IMR-90 (cell line): Measurements from ENCODE around the gene RPL14. TPM values are rescaled to one million over a fixed set of nuclear protein-coding genes. Genes with fewer than 3 reads are reported as not detected.

ENCODE experiments used
- ATAC-seq: fragments of 200-7000 bp; cut with Tn5 transposase; 2 replicates; pipeline ENCODE4 v1.9.1; 2020; ENCODE audit warnings: low read depth, mild to moderate bottlenecking, moderate library complexity
- BruUV-seq: library from RNA; stranded (reverse); fragments of 400-500 nt; replicated peaks from 2 replicates; lab custom pipeline; 2021; lab: Mats Ljungman, UMichigan
- CTCF ChIA-PET: fragments of 300-600 bp; formaldehyde crosslinking; extraction: SDS; loops from one replicate; lab custom pipeline; 2021; ENCODE audit warnings: antibody characterized with exemption; lab: Yijun Ruan, JAX
- POLR2A ChIA-PET: fragments of 300-600 bp; sonication (Branson Sonifier 250); formaldehyde crosslinking; loops from one replicate; lab custom pipeline; 2022; ENCODE audit warnings: antibody characterized with exemption; ENCODE audit not compliant: unreplicated experiment; lab: Charles Lee
- DNase-seq: peaks from one replicate; pipeline ENCODE4 v3.0.0; 2013
- H2AFZ ChIP-seq: replicated peaks from 2 replicates; pipeline ENCODE3; 2013; ENCODE audit warnings: low read length, mild to moderate bottlenecking; ENCODE audit not compliant: poor library complexity
- H2AK5ac ChIP-seq: 2 replicates; pipeline ENCODE4 v1.6.1; 2013; ENCODE audit warnings: low read depth, low read length, inconsistent platforms
- H2AK9ac ChIP-seq: replicated peaks from 2 replicates; pipeline ENCODE3; 2013; ENCODE audit warnings: mild to moderate bottlenecking, low read depth, low read length, moderate library complexity; ENCODE audit not compliant: poor library complexity
- H2BK120ac ChIP-seq: 2 replicates; pipeline ENCODE4 v1.6.1; 2013; ENCODE audit warnings: low read depth, low read length, inconsistent platforms
- H2BK15ac ChIP-seq: 3 replicates; pipeline ENCODE4 v1.6.1; 2013; ENCODE audit warnings: low read depth, low read length, inconsistent platforms
- H2BK20ac ChIP-seq: 2 replicates; pipeline ENCODE4 v1.6.1; 2013; ENCODE audit warnings: low read depth, mild to moderate bottlenecking, inconsistent platforms, low read length, moderate library complexity
- H2BK5ac ChIP-seq: 2 replicates; pipeline ENCODE4 v1.6.1; 2013; ENCODE audit warnings: mild to moderate bottlenecking, low read depth, low read length, inconsistent platforms; ENCODE audit not compliant: poor library complexity, severe bottlenecking
- H3K14ac ChIP-seq: replicated peaks from 2 replicates; pipeline ENCODE4 v1.6.1; 2013; ENCODE audit warnings: low read depth, low read length, inconsistent platforms
- H3K18ac ChIP-seq: 2 replicates; pipeline ENCODE4 v1.6.1; 2013; ENCODE audit warnings: low read depth, low read length, control low read depth
- H3K23ac ChIP-seq: 2 replicates; pipeline ENCODE4 v1.6.1; 2013; ENCODE audit warnings: low read depth, low read length, inconsistent platforms
- H3K27ac ChIP-seq: 2 replicates; pipeline ENCODE4 v1.5.1; 2013; ENCODE audit warnings: mild to moderate bottlenecking, control low read depth, low read length; ENCODE audit not compliant: insufficient read depth
- H3K27me3 ChIP-seq: 2 replicates; pipeline ENCODE4 v1.6.1; 2013; ENCODE audit warnings: low read length; ENCODE audit not compliant: control insufficient read depth, insufficient read depth
- H3K36me3 ChIP-seq: 2 replicates; pipeline ENCODE4 v1.6.1; 2013; ENCODE audit warnings: low read length, mixed read lengths; ENCODE audit not compliant: control insufficient read depth, insufficient read depth
- H3K4ac ChIP-seq: 2 replicates; pipeline ENCODE4 v1.6.1; 2013; ENCODE audit warnings: low read depth, low read length, inconsistent platforms
- H3K4me1 ChIP-seq: 2 replicates; pipeline ENCODE4 v1.6.1; 2013; ENCODE audit warnings: low read length, mixed read lengths; ENCODE audit not compliant: control insufficient read depth, insufficient read depth
- H3K4me2 ChIP-seq: 2 replicates; pipeline ENCODE4 v1.6.1; 2013; ENCODE audit warnings: low read depth, mild to moderate bottlenecking, control low read depth, low read length, moderate library complexity
- H3K4me3 ChIP-seq: 2 replicates; pipeline ENCODE4 v1.5.1; 2013; ENCODE audit warnings: low read depth, mild to moderate bottlenecking, control low read depth, low read length, moderate library complexity; ENCODE audit not compliant: insufficient read depth
- H3K56ac ChIP-seq: 2 replicates; pipeline ENCODE4 v1.6.1; 2013; ENCODE audit warnings: low read length, inconsistent platforms; ENCODE audit not compliant: insufficient read depth; ENCODE audit errors: extremely low read depth
- H3K79me1 ChIP-seq, 2 experiments: 2 replicates each; pipeline ENCODE4 v1.6.1; 2013; ENCODE audit warnings: low read length in 2 of 2, inconsistent platforms in 1 of 2, low read depth in 1 of 2
- H3K9ac ChIP-seq: 2 replicates; pipeline ENCODE4 v1.6.1; 2013; ENCODE audit warnings: low read depth, low read length, control low read depth
- H3K9me1 ChIP-seq: 2 replicates; pipeline ENCODE4 v1.6.1; 2013; ENCODE audit warnings: low read length, inconsistent platforms; ENCODE audit not compliant: insufficient read depth
- H3K9me3 ChIP-seq: 2 replicates; pipeline ENCODE4 v1.6.1; 2013; ENCODE audit warnings: low read length; ENCODE audit not compliant: control insufficient read depth, insufficient read depth
- H4K20me1 ChIP-seq: 2 replicates; pipeline ENCODE4 v1.6.1; 2013; ENCODE audit warnings: low read length, inconsistent platforms; ENCODE audit not compliant: insufficient read depth
- H4K5ac ChIP-seq: 2 replicates; pipeline ENCODE4 v1.6.1; 2013; ENCODE audit warnings: mild to moderate bottlenecking, low read depth, low read length, control low read depth
- H4K8ac ChIP-seq, 2 experiments: 2 replicates each; pipeline ENCODE4 v1.6.1; 2013; ENCODE audit warnings: low read depth in 2 of 2, low read length in 2 of 2, control low read depth in 1 of 2, inconsistent platforms in 1 of 2
- H4K91ac ChIP-seq: 2 replicates; pipeline ENCODE4 v1.6.1; 2013; ENCODE audit warnings: low read depth, low read length, inconsistent platforms; ENCODE audit not compliant: insufficient read depth
- BHLHE40 ChIP-seq: fragments of 150-350 bp; IDR thresholded peaks from 2 replicates; pipeline ENCODE4 v1.6.1; 2016; ENCODE audit warnings: mild to moderate bottlenecking, low read depth, low read length
- CEBPB ChIP-seq: IDR thresholded peaks from 2 replicates; pipeline ENCODE4 v1.6.1; 2012; ENCODE audit warnings: low read depth, low read length, improper control_type of control experiment
- CHD1 ChIP-seq: IDR thresholded peaks from 2 replicates; pipeline ENCODE4 v1.6.1; 2012; ENCODE audit warnings: low read depth, low read length, improper control_type of control experiment
- CTCF ChIP-seq: conservative IDR thresholded peaks from 2 replicates; pipeline ENCODE4 v1.5.1; 2012; ENCODE audit warnings: mild to moderate bottlenecking, low read depth, low read length, improper control_type of control experiment
- ELK1 ChIP-seq: fragments of 150-350 bp; IDR thresholded peaks from 2 replicates; pipeline ENCODE4 v1.6.1; 2016; ENCODE audit warnings: low read depth, mild to moderate bottlenecking, low read length, moderate library complexity, borderline replicate concordance
- FOS ChIP-seq: fragments of 150-350 bp; IDR thresholded peaks from 2 replicates; pipeline ENCODE4 v1.6.1; 2016; ENCODE audit warnings: low read depth, low read length
- MAFK ChIP-seq: IDR thresholded peaks from 2 replicates; pipeline ENCODE4 v1.6.1; 2012; ENCODE audit warnings: low read depth, low read length, improper control_type of control experiment
- MAZ ChIP-seq: IDR thresholded peaks from 2 replicates; pipeline ENCODE4 v1.6.1; 2012; ENCODE audit warnings: low read depth, mild to moderate bottlenecking, low read length, improper control_type of control experiment, moderate library complexity, borderline replicate concordance
- MXI1 ChIP-seq: IDR thresholded peaks from 2 replicates; pipeline ENCODE4 v1.6.1; 2012; ENCODE audit warnings: low read depth, mild to moderate bottlenecking, low read length, moderate library complexity, borderline replicate concordance
- NFE2L2 ChIP-seq: fragments of 150-350 bp; IDR thresholded peaks from 2 replicates; pipeline ENCODE4 v1.6.1; 2016; ENCODE audit warnings: low read depth, mild to moderate bottlenecking, low read length
- POLR2A ChIP-seq: IDR thresholded peaks from 2 replicates; pipeline ENCODE4 v1.6.1; 2012; ENCODE audit warnings: mild to moderate bottlenecking, low read depth, low read length
- RAD21 ChIP-seq: IDR thresholded peaks from 2 replicates; pipeline ENCODE4 v1.6.1; 2012; ENCODE audit warnings: low read length, improper control_type of control experiment
- RCOR1 ChIP-seq: IDR thresholded peaks from 2 replicates; pipeline ENCODE4 v1.6.1; 2012; ENCODE audit warnings: mild to moderate bottlenecking, low read length, improper control_type of control experiment; ENCODE audit not compliant: insufficient replicate concordance
- RFX5 ChIP-seq: IDR thresholded peaks from 2 replicates; pipeline ENCODE4 v1.8.0; 2012; ENCODE audit warnings: low read depth, mild to moderate bottlenecking, low read length, moderate library complexity
- SMC3 ChIP-seq: fragments of 150-350 bp; IDR thresholded peaks from 2 replicates; pipeline ENCODE4 v1.6.1; 2016; ENCODE audit warnings: low read depth, mild to moderate bottlenecking, antibody characterized with exemption, low read length, moderate library complexity
- USF2 ChIP-seq: fragments of 150-350 bp; IDR thresholded peaks from 2 replicates; pipeline ENCODE4 v1.6.1; 2017; ENCODE audit warnings: mild to moderate bottlenecking, antibody characterized with exemption, low read length, low read depth
- WGBS, 2 experiments: methylation state at CpG; one replicate each; pipeline versions ENCODE4 v1.1.5 to v1.1.7; 2013; ENCODE audit warnings: missing lambda C conversion rate in 2 of 2; ENCODE audit not compliant: insufficient read length in 1 of 2; ENCODE audit errors: extremely low coverage in 2 of 2; 5-methylcytosine and 5-hydroxymethylcytosine counted together
- dilution Hi-C: fragments of 300-500 bp; cut with HindIII; formaldehyde crosslinking; loops from one replicate; pipeline ENCODE4 v1.14.3; 2018; ENCODE audit warnings: low sequenced_read_pairs; ENCODE audit not compliant: unreplicated experiment
- in situ Hi-C: fragments of 300-500 bp; cut with MboI; formaldehyde crosslinking; loops from 3 replicates; pipeline ENCODE4 v1.14.3; 2019; ENCODE audit warnings: low sequenced_read_pairs, inconsistent platforms, mixed read lengths
- intact Hi-C: fragments of 100-400 bp; cut with micrococcal nuclease; formaldehyde crosslinking; loops from 2 replicates; pipeline ENCODE4 v1.10.0; 2022
- polyA plus RNA-seq, 3 experiments: library from polyadenylated mRNA; depleted of rRNA; stranded (reverse); fragments of >200 nt; gene quantifications; 2 replicates each; pipeline ENCODE4 v1.2.3, GENCODE V29; 2012; ENCODE audit warnings: low replicate concordance in 1 of 3
- total RNA-seq: library from RNA; depleted of rRNA; stranded (reverse); fragments of >200 nt; gene quantifications from 2 replicates; pipeline ENCODE4 v1.2.3, GENCODE V29; 2012

The RPL14 gene
- total and polyA plus RNA-seq, 2 of the 4 experiments (the other 2 are of a cell fraction): 142 to 492 TPM

GRCh38 chr3:40417845-40418543 lies 39.1 kb upstream of the RPL14 start:
- H2AK5ac ChIP-seq: no peak overlapping the region
- H4K5ac ChIP-seq: no peak overlapping the region
- no peaks in the 10 kb centered on the region; the same call in 1 of the 2 replicates for H3K27me3 ChIP-seq
- no peak overlapping the region for H3K4me3 ChIP-seq
- H4K20me1 ChIP-seq: no peaks in the 10 kb centered on the region
- in situ Hi-C loops: no loop called here
- H3K14ac ChIP-seq: no peak overlapping the region
- H3K79me1 ChIP-seq: no peaks in the 10 kb centered on the region
- H3K36me3 ChIP-seq: no peaks in the 10 kb centered on the region
- WGBS, 2 experiments: no CpG with 5 or more reads among the region's 2 CpGs
- H3K18ac ChIP-seq: no peak overlapping the region
- no peaks in the 10 kb centered on the region for H3K9me3 ChIP-seq
- H2AK9ac ChIP-seq: no peak overlapping the region
- POLR2A ChIA-PET: no interaction called here
- no peak overlapping the region for H3K4me2 ChIP-seq
- H2AFZ ChIP-seq: no peak overlapping the region
- intact Hi-C loops: no loop called here
- H2BK5ac ChIP-seq: no peak overlapping the region
- dilution Hi-C loops: no loop called here
- no peak overlapping the region for H4K91ac ChIP-seq
- no peak for DNase-seq
- no peak overlapping the region for H3K56ac ChIP-seq
- H3K27ac ChIP-seq: no peak overlapping the region
- no peak overlapping the region for H2BK120ac ChIP-seq
- no TSS peak for BruUV-seq
- TF ChIP-seq FOS: no peak
- TF ChIP-seq NFE2L2: no peak
- TF ChIP-seq MAFK: no peak
- TF ChIP-seq MAZ: no peak
- TF ChIP-seq ELK1: no peak
- no peak for TF ChIP-seq SMC3
- TF ChIP-seq POLR2A: no peak
- no peak for TF ChIP-seq CTCF
- TF ChIP-seq USF2: no peak
- TF ChIP-seq BHLHE40: no peak
- TF ChIP-seq RAD21: no peak
- TF ChIP-seq CEBPB: no peak
- no peak for TF ChIP-seq RFX5
- TF ChIP-seq RCOR1: no peak
- no peak for TF ChIP-seq MXI1
- TF ChIP-seq CHD1: no peak
- no peak for ATAC-seq
- H3K9me1 ChIP-seq: no peaks in the 10 kb centered on the region
- CTCF ChIA-PET: no interaction called here
- no peak overlapping the region for H2BK15ac ChIP-seq
- H3K9ac ChIP-seq: no peak overlapping the region
- no peak overlapping the region for H2BK20ac ChIP-seq
- no peak overlapping the region for H3K4ac ChIP-seq
- H4K8ac ChIP-seq: no peak overlapping the region
- no peaks in the 10 kb centered on the region for H3K4me1 ChIP-seq
- no peak overlapping the region for H3K23ac ChIP-seq
